HepG2 (cell line): ENCODE results near the gene UBXN6. TPM values are rescaled to one million over a fixed set of nuclear protein-coding genes. Genes with fewer than 3 reads are reported as not detected.

Source experiments
- ATAC-seq: fragments of 200-7000 bp; cut with Tn5 transposase; 3 replicates; pipeline ENCODE4 v1.9.1; 2020; ENCODE audit warnings: mild to moderate bottlenecking, moderate library complexity
- BruUV-seq: library from RNA; stranded (reverse); fragments of 400-500 nt; replicated peaks from 2 replicates; lab custom pipeline; 2021; lab: Mats Ljungman, UMichigan
- CTCF ChIA-PET: fragments of 300-600 bp; formaldehyde crosslinking; extraction: SDS; loops from one replicate; lab custom pipeline; 2021; ENCODE audit warnings: low total read pairs, inconsistent platforms, low intra/inter-chr PET ratio; lab: Yijun Ruan, JAX
- POLR2A ChIA-PET: fragments of 350-600 bp; sonication (Branson Sonifier 250); formaldehyde crosslinking; loops from one replicate; lab custom pipeline; 2020; ENCODE audit warnings: antibody characterized with exemption, inconsistent platforms; lab: Yijun Ruan, JAX
- DNase-seq: peaks from one replicate; pipeline ENCODE4 v3.0.0-alpha.2; 2015; ENCODE audit warnings: low spot score
- FAIRE-seq: peaks from 3 replicates; lab custom pipeline; 2011; peaks lifted over from hg19 to GRCh38; lab: Jason Lieb, UNC
- H2AFZ ChIP-seq: one replicate; pipeline ENCODE4 v1.6.1; 2011; ENCODE audit warnings: low read length, inconsistent platforms
- H3K27ac ChIP-seq: fragments of 300-600 bp; 3 replicates; pipeline ENCODE4 v1.8.0; 2011; ENCODE audit warnings: mixed run types, mild to moderate bottlenecking, mixed read lengths, low read length, inconsistent platforms; ENCODE audit not compliant: insufficient read depth; ENCODE audit errors: extremely low read length
- H3K27me3 ChIP-seq, 2 experiments: fragments of 200-600 bp in 1 of 2; 2 replicates in 1 of 2; 3 replicates in 1 of 2; pipeline versions ENCODE4 v1.6.0 to v1.8.0; 2011; ENCODE audit warnings: low read length in 2 of 2, mild to moderate bottlenecking in 2 of 2, moderate library complexity in 2 of 2, inconsistent platforms in 1 of 2; ENCODE audit not compliant: insufficient read depth in 2 of 2, control insufficient read depth in 1 of 2
- H3K36me3 ChIP-seq, 2 experiments: fragments of 200-600 bp in 1 of 2; replicated peaks in 1 of 2; 2 replicates in 1 of 2; 3 replicates in 1 of 2; pipeline versions ENCODE4 v1.5.1 to v1.8.0; 2011; ENCODE audit warnings: low read length in 2 of 2, inconsistent platforms in 1 of 2; ENCODE audit not compliant: insufficient read depth in 2 of 2, control insufficient read depth in 1 of 2
- H3K4me1 ChIP-seq: 2 replicates; pipeline ENCODE4 v1.5.1; 2012; ENCODE audit warnings: low read length, inconsistent platforms; ENCODE audit not compliant: insufficient read depth
- H3K4me2 ChIP-seq: 2 replicates; pipeline ENCODE4 v1.6.0; 2011; ENCODE audit warnings: low read depth, low read length, inconsistent platforms
- H3K4me3 ChIP-seq, 3 experiments: fragments of 200-600 bp in 1 of 3; sonication (generic), shearing (Covaris generic) in 1 of 3; replicated peaks in 1 of 3; 2 replicates each; pipeline ENCODE4 v1.5.1; 2011 to 2016; ENCODE audit warnings: low read length in 3 of 3, inconsistent platforms in 2 of 3, low read depth in 2 of 3, mild to moderate bottlenecking in 2 of 3, control low read depth in 1 of 3, mixed read lengths in 1 of 3; ENCODE audit not compliant: insufficient read depth in 1 of 3
- H3K79me2 ChIP-seq: one replicate; pipeline ENCODE4 v1.6.1; 2011; ENCODE audit warnings: low read length, inconsistent platforms; ENCODE audit not compliant: insufficient read depth
- H3K9ac ChIP-seq: 2 replicates; pipeline ENCODE4 v1.6.0; 2011; ENCODE audit warnings: mild to moderate bottlenecking, low read depth, low read length, inconsistent platforms; ENCODE audit not compliant: insufficient read depth
- H3K9me3 ChIP-seq: 2 replicates; pipeline ENCODE4 v1.5.1; 2012; ENCODE audit warnings: mild to moderate bottlenecking, low read length
- H4K20me1 ChIP-seq: 2 replicates; pipeline ENCODE4 v1.6.0; 2011; ENCODE audit warnings: inconsistent platforms, mild to moderate bottlenecking, low read length, moderate library complexity; ENCODE audit not compliant: insufficient read depth
- CREB3 ChIP-seq: sonication (generic); formaldehyde crosslinking; IDR thresholded peaks from 2 replicates; pipeline ENCODE4 v1.5.0; 2020; ENCODE audit warnings: missing genetic modification reagents
- CSRNP1 ChIP-seq: sonication (generic); formaldehyde crosslinking; IDR thresholded peaks from 2 replicates; pipeline ENCODE4 v1.8.1; 2023; ENCODE audit warnings: mild to moderate bottlenecking, missing genetic modification reagents
- GATAD2A ChIP-seq: IDR thresholded peaks from 2 replicates; pipeline ENCODE4 v1.6.1; 2016
- HNF4A ChIP-seq: sonication (generic); formaldehyde crosslinking; IDR thresholded peaks from 2 replicates; pipeline ENCODE4 v1.4.0; 2020; ENCODE audit warnings: missing genetic modification reagents
- HNRNPLL ChIP-seq: fragments of 200-400 bp; formaldehyde crosslinking; IDR thresholded peaks from 2 replicates; pipeline ENCODE4 v1.6.1; 2017; ENCODE audit warnings: mild to moderate bottlenecking, low read depth, low read length; ENCODE audit not compliant: poor library complexity, severe bottlenecking
- JDP2 ChIP-seq: sonication (generic); formaldehyde crosslinking; IDR thresholded peaks from 2 replicates; pipeline ENCODE4 v1.8.1; 2022; ENCODE audit warnings: missing genetic modification reagents, borderline replicate concordance
- KAT2B ChIP-seq: fragments of 150-350 bp; IDR thresholded peaks from 2 replicates; pipeline ENCODE4 v1.6.1; 2014; ENCODE audit warnings: low read depth, low read length, borderline replicate concordance
- MAFF ChIP-seq: IDR thresholded peaks from 2 replicates; pipeline ENCODE4 v1.6.1; 2011; ENCODE audit warnings: low read depth, low read length, improper control_type of control experiment
- NFE2 ChIP-seq: sonication (generic); formaldehyde crosslinking; IDR thresholded peaks from 2 replicates; pipeline ENCODE4 v1.4.0; 2020; ENCODE audit warnings: missing genetic modification reagents
- NR2F6 ChIP-seq, 2 experiments: IDR thresholded peaks; 2 replicates each; pipeline ENCODE4 v1.6.1; 2016; ENCODE audit warnings: antibody characterized with exemption in 1 of 2, mild to moderate bottlenecking in 1 of 2
- PHB2 ChIP-seq: fragments of 450-650 bp; IDR thresholded peaks from 2 replicates; pipeline ENCODE4 v1.6.1; 2018; ENCODE audit not compliant: partially characterized antibody
- RBM39 ChIP-seq: fragments of 200-400 bp; formaldehyde crosslinking; IDR thresholded peaks from one replicate; pipeline ENCODE4 v1.6.1; 2018; ENCODE audit warnings: antibody characterized with exemption, mild to moderate bottlenecking, low read depth, low read length; ENCODE audit not compliant: poor library complexity, severe bottlenecking
- SMAD1 ChIP-seq: sonication (generic); formaldehyde crosslinking; IDR thresholded peaks from 2 replicates; pipeline ENCODE4 v1.4.0; 2020; ENCODE audit warnings: missing genetic modification reagents, low read depth, mild to moderate bottlenecking, borderline replicate concordance
- ZNF124 ChIP-seq: sonication (generic); formaldehyde crosslinking; IDR thresholded peaks from 2 replicates; pipeline ENCODE4 v1.4.0; 2020; ENCODE audit warnings: missing genetic modification reagents
- ZNF543 ChIP-seq: sonication (generic); formaldehyde crosslinking; IDR thresholded peaks from 2 replicates; pipeline ENCODE4 v1.4.0; 2020; ENCODE audit warnings: mild to moderate bottlenecking, missing genetic modification reagents
- ZNF687 ChIP-seq: sonication (generic); formaldehyde crosslinking; IDR thresholded peaks from 2 replicates; pipeline ENCODE4 v1.5.1; 2020; ENCODE audit warnings: mild to moderate bottlenecking, missing genetic modification reagents, moderate library complexity
- WGBS: methylation state at CpG from one replicate; pipeline ENCODE4 v1.1.6; 2017; ENCODE audit warnings: low lambda C conversion rate; 5-methylcytosine and 5-hydroxymethylcytosine counted together
- in situ Hi-C: cut with HindIII; loops from 2 replicates; pipeline ENCODE4 v1.10.0; 2017; ENCODE audit warnings: low pct_unique_long_range_greater_than_20kb; ENCODE audit not compliant: extremely low pct_ligation_motif_present
- intact Hi-C: fragments of 100-400 bp; cut with micrococcal nuclease; formaldehyde crosslinking; loops from one replicate; pipeline ENCODE4 v1.10.0; 2022; ENCODE audit not compliant: unreplicated experiment
- polyA plus RNA-seq, 8 experiments: library from polyadenylated mRNA; depleted of rRNA in 3 of 8; stranded (reverse) in 7 of 8; unstranded in 1 of 8; fragments of >200 nt; fragmentation: Illumina TruSeq in 4 of 8; extraction: Trizol in 4 of 8; gene quantifications; 2 replicates each; pipeline versions ENCODE4 v1.2.1 to v1.2.3, GENCODE V29; 2011 to 2016; ENCODE audit warnings: low read depth in 4 of 8, missing spikeins in 1 of 8, mixed read lengths in 1 of 8; ENCODE audit not compliant: insufficient read depth in 1 of 8
- total RNA-seq, 5 experiments: library from RNA; depleted of rRNA; stranded (reverse); fragments of >200 nt; fragmentation: Illumina TruSeq; extraction: Trizol; gene quantifications; 2 replicates each; pipeline ENCODE4 v1.2.3, GENCODE V29; 2016; ENCODE audit warnings: low read depth in 1 of 5
- TF ChIP-seq, protein P1 (sequence below): IDR thresholded peaks from 2 replicates; pipeline ENCODE4 v1.6.1; 2016; ENCODE audit warnings: low read depth, control low read depth

Gene UBXN6
- total and polyA plus RNA-seq, 2 of the 13 experiments (the other 11 are each of a cell fraction or from before 2014, with no cell fraction given): 34.9 to 35.5 TPM

GRCh38 chr19:4432918-4433506 is 24.6 kb downstream of the UBXN6 start:
- POLR2A ChIA-PET: no interaction called here
- Histone ChIP-seq H4K20me1 (no peaks in the 10 kb centered on the region), H3K36me3 (peaks cover 25 to 78% of the 10 kb centered on the region in 2 experiments), H3K79me2 (no peaks in the 10 kb centered on the region), H2AFZ (no peak overlapping the region), H3K27me3 (no peaks in the 10 kb centered on the region), H3K9ac (no peak overlapping the region), H3K27ac (no peak overlapping the region), H3K4me2 (no peak overlapping the region), H3K4me1 (no peaks in the 10 kb centered on the region), H3K4me3 (no peak overlapping the region), H3K9me3 (no peaks in the 10 kb centered on the region)
- no peak for TF ChIP-seq HNRNPLL
- no peak for TF ChIP-seq ZNF124
- no peak for TF ChIP-seq ZNF687 (CRISPR knock-in tag)
- no peak for TF ChIP-seq PHB2
- no peak for TF ChIP-seq HNF4A
- TF ChIP-seq CREB3 (CRISPR knock-in tag): no peak
- TF ChIP-seq, protein P1, sequence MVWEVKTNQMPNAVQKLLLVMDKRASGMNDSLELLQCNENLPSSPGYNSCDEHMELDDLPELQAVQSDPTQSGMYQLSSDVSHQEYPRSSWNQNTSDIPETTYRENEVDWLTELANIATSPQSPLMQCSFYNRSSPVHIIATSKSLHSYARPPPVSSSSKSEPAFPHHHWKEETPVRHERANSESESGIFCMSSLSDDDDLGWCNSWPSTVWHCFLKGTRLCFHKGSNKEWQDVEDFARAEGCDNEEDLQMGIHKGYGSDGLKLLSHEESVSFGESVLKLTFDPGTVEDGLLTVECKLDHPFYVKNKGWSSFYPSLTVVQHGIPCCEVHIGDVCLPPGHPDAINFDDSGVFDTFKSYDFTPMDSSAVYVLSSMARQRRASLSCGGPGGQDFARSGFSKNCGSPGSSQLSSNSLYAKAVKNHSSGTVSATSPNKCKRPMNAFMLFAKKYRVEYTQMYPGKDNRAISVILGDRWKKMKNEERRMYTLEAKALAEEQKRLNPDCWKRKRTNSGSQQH (CRISPR knock-in tag): no peak
- TF ChIP-seq NR2F6 (IDR thresholded peaks at IDR 0.05): no peak
- no peak for TF ChIP-seq NR2F6 (CRISPR knock-in tag; IDR thresholded peaks at IDR 0.05)
- no peak for TF ChIP-seq SMAD1 (CRISPR knock-in tag)
- no peak for TF ChIP-seq GATAD2A (CRISPR knock-in tag)
- no peak for TF ChIP-seq ZNF543 (CRISPR knock-in tag)
- no peak for TF ChIP-seq MAFF
- TF ChIP-seq JDP2: no peak
- no peak for TF ChIP-seq RBM39
- TF ChIP-seq CSRNP1: no peak
- no peak for TF ChIP-seq NFE2 (CRISPR knock-in tag)
- no peak for TF ChIP-seq KAT2B
- 85% methylated on average over 8 of the region's 28 CpGs for WGBS
- in situ Hi-C loops: no loop called here
- DNase-seq (no peak), FAIRE-seq (no peak), ATAC-seq (no peak)
- intact Hi-C loops: no loop called here
- CTCF ChIA-PET: no interaction called here
- BruUV-seq: no TSS peak
